ENCODE measurements around the gene IFNAR2.

Gene IFNAR2

GRCh38 chr21:33229784-33230544 lies at the start of gene IFNAR2:
Gene IFNAR2 (plus strand): TSS chr21:33229938. CDS start chr21:33241923, 11,985 bp downstream.
- Mint-ChIP-seq H3K36me3 (peaks cover 30% of the 10 kb centered on the region), H3K27me3 (peaks cover 4% of the 10 kb centered on the region), H3K4me3 (peak within 1 kb of the TSS; percentile 86), H3K27ac (peak within 1 kb of the TSS; percentile 94), H3K4me1 (peaks cover 44% of the 10 kb centered on the region), H3K9me3 (no peaks in the 10 kb centered on the region)
- peak; percentile 79 for DNase-seq
- CTCF ChIA-PET, result interaction anchor here (0.7 kb wide), 1 partner anchor 219 kb away, joined by 3 read pairs; no protein-coding TSS in a partner anchor

- peak overlapping the region; percentile 34 for H3K4me3 Mint-ChIP-seq
- DNase-seq, result peak; percentile 36
- no peaks in the 10 kb centered on the region for H3K9me3 Mint-ChIP-seq
- peaks cover 51% of the 10 kb centered on the region for H3K4me1 Mint-ChIP-seq
- peaks cover 16% of the 10 kb centered on the region for H3K36me3 Mint-ChIP-seq
- H3K27ac Mint-ChIP-seq, result peak overlapping the region; percentile 93
- CTCF ChIA-PET, result interaction anchor here (1.2 to 3.0 kb wide), 4 partner anchors 11 to 360 kb away, joined by 3 to 13 read pairs (median 4); no protein-coding TSS in a partner anchor
- H3K27me3 Mint-ChIP-seq, result peaks cover under 1% of the 10 kb centered on the region
Observed at GRCh38 chr21:33185852-33186251, 43.9 kb upstream of the IFNAR2 start.

- Mint-ChIP-seq H3K4me3 (no peak overlapping the region), H3K27me3 (peaks cover 9% of the 10 kb centered on the region), H3K27ac (no peak overlapping the region), H3K36me3 (peaks cover 20% of the 10 kb centered on the region), H3K9me3 (peaks cover 7% of the 10 kb centered on the region), H3K4me1 (peaks cover 51% of the 10 kb centered on the region)
- no peak for DNase-seq
- CTCF ChIA-PET, result interaction anchor here (0.7 to 3.0 kb wide), 3 partner anchors 10 to 192 kb away, joined by 3 to 13 read pairs (median 3); no protein-coding TSS in a partner anchor
Observed at GRCh38 chr21:33187276-33187675, 42.5 kb upstream of the IFNAR2 start.

GRCh38 chr21:33189237-33189636 lies 40.5 kb upstream of the IFNAR2 start:
- H3K4me3 Mint-ChIP-seq, result no peak overlapping the region
- H3K36me3 Mint-ChIP-seq, result peaks cover 20% of the 10 kb centered on the region
- no peak for DNase-seq
- peaks cover 7% of the 10 kb centered on the region for H3K9me3 Mint-ChIP-seq
- peaks cover 16% of the 10 kb centered on the region for H3K27me3 Mint-ChIP-seq
- CTCF ChIA-PET, result interaction anchor here (0.8 kb wide), 1 partner anchor 167 kb away, joined by 3 read pairs; no protein-coding TSS in a partner anchor
- H3K27ac Mint-ChIP-seq, result no peak overlapping the region
- H3K4me1 Mint-ChIP-seq, result peaks cover 47% of the 10 kb centered on the region

- DNase-seq, result no peak
- peaks cover 7% of the 10 kb centered on the region for H3K9me3 Mint-ChIP-seq
- CTCF ChIA-PET, result interaction anchor here (0.7 to 0.8 kb wide), 2 partner anchors 53 to 166 kb away, joined by 3 read pairs; no protein-coding TSS in a partner anchor
- no peak overlapping the region for H3K27ac Mint-ChIP-seq
- H3K36me3 Mint-ChIP-seq, result peaks cover 19% of the 10 kb centered on the region
- H3K4me1 Mint-ChIP-seq, result peaks cover 45% of the 10 kb centered on the region
- H3K27me3 Mint-ChIP-seq, result peaks cover 21% of the 10 kb centered on the region
- no peak overlapping the region for H3K4me3 Mint-ChIP-seq
Observed at GRCh38 chr21:33189824-33190223, 39.9 kb upstream of the IFNAR2 start.

- Mint-ChIP-seq H3K4me1 (peaks cover 14% of the 10 kb centered on the region), H3K27ac (no peak overlapping the region), H3K27me3 (peaks cover 34% of the 10 kb centered on the region), H3K4me3 (no peak overlapping the region), H3K9me3 (no peaks in the 10 kb centered on the region), H3K36me3 (no peaks in the 10 kb centered on the region)
- DNase-seq, result peak; percentile 66
- CTCF ChIA-PET, result interaction anchor here (0.7 to 4.2 kb wide), 48 partner anchors 10 to 409 kb away, joined by 3 to 44 read pairs (median 4); no protein-coding TSS in a partner anchor
Observed at GRCh38 chr21:33196941-33197374, 32.8 kb upstream of the IFNAR2 start.

GRCh38 chr21:33197496-33197895 lies 32.2 kb upstream of the IFNAR2 start:
- peaks cover 14% of the 10 kb centered on the region for H3K4me1 Mint-ChIP-seq
- peaks cover 32% of the 10 kb centered on the region for H3K27me3 Mint-ChIP-seq
- no peak for DNase-seq
- H3K27ac Mint-ChIP-seq, result no peak overlapping the region
- no peaks in the 10 kb centered on the region for H3K36me3 Mint-ChIP-seq
- no peaks in the 10 kb centered on the region for H3K9me3 Mint-ChIP-seq
- CTCF ChIA-PET, result interaction anchor here (0.7 to 4.2 kb wide), 47 partner anchors 11 to 408 kb away, joined by 3 to 44 read pairs (median 4); partner anchors contain the start of gene IFNAR1
- H3K4me3 Mint-ChIP-seq, result no peak overlapping the region

GRCh38 chr21:33198346-33199099 lies 31.2 kb upstream of the IFNAR2 start:
- H3K27me3 Mint-ChIP-seq, result peaks cover 27% of the 10 kb centered on the region
- CTCF ChIA-PET, result interaction anchor here (0.6 to 4.2 kb wide), 22 partner anchors 12 to 368 kb away, joined by 3 to 44 read pairs (median 4); partner anchors contain the start of gene IFNAR1
- peaks cover 17% of the 10 kb centered on the region for H3K4me1 Mint-ChIP-seq
- no peaks in the 10 kb centered on the region for H3K36me3 Mint-ChIP-seq
- DNase-seq, result no peak
- no peaks in the 10 kb centered on the region for H3K9me3 Mint-ChIP-seq
- H3K27ac Mint-ChIP-seq, result no peak overlapping the region
- no peak overlapping the region for H3K4me3 Mint-ChIP-seq

GRCh38 chr21:33199100-33199464 lies 30.7 kb upstream of the IFNAR2 start:
- H3K27me3 Mint-ChIP-seq, result peaks cover 27% of the 10 kb centered on the region

GRCh38 chr21:33199516-33200217 lies 30.1 kb upstream of the IFNAR2 start:
- Mint-ChIP-seq H3K27ac (no peak overlapping the region), H3K4me1 (peaks cover 27% of the 10 kb centered on the region), H3K36me3 (no peaks in the 10 kb centered on the region), H3K9me3 (no peaks in the 10 kb centered on the region), H3K27me3 (peaks cover 23% of the 10 kb centered on the region), H3K4me3 (no peak overlapping the region)
- DNase-seq, result peak; percentile 88
- CTCF ChIA-PET, result interaction anchor here (0.6 to 1.1 kb wide), 15 partner anchors 45 to 406 kb away, joined by 3 to 14 read pairs (median 4); no protein-coding TSS in a partner anchor

More at GRCh38 chr21:33199100-33199464, 30.7 kb upstream of the IFNAR2 start:
- no peak overlapping the region for H3K27ac Mint-ChIP-seq
- H3K9me3 Mint-ChIP-seq, result no peaks in the 10 kb centered on the region
- H3K4me1 Mint-ChIP-seq, result peaks cover 23% of the 10 kb centered on the region
- H3K4me3 Mint-ChIP-seq, result no peak overlapping the region
- DNase-seq, result no peak
- CTCF ChIA-PET, result interaction anchor here (0.8 to 4.2 kb wide), 6 partner anchors 13 to 254 kb away, joined by 3 to 35 read pairs (median 4); partner anchors contain the start of gene IFNAR1
- H3K36me3 Mint-ChIP-seq, result no peaks in the 10 kb centered on the region

- peaks cover 39% of the 10 kb centered on the region for H3K4me1 Mint-ChIP-seq
- H3K27me3 Mint-ChIP-seq, result peaks cover 9% of the 10 kb centered on the region
Observed at GRCh38 chr21:33201956-33202355, 27.8 kb upstream of the IFNAR2 start.

GRCh38 chr21:33202464-33203363 lies 27.0 kb upstream of the IFNAR2 start:
- Mint-ChIP-seq H3K4me1 (peaks cover 42% of the 10 kb centered on the region), H3K27me3 (peaks cover 6% of the 10 kb centered on the region), H3K9me3 (peaks cover 13% of the 10 kb centered on the region), H3K4me3 (no peak overlapping the region), H3K27ac (peak overlapping the region; percentile 42), H3K36me3 (peaks cover 12% of the 10 kb centered on the region)
- DNase-seq, result no peak
- CTCF ChIA-PET, result interaction anchor here (0.7 to 1.7 kb wide), 10 partner anchors 15 to 403 kb away, joined by 3 to 5 read pairs (median 4); partner anchors contain the start of gene IFNAR1

More at GRCh38 chr21:33201956-33202355, 27.8 kb upstream of the IFNAR2 start:
- Mint-ChIP-seq H3K27ac (no peak overlapping the region), H3K9me3 (peaks cover 8% of the 10 kb centered on the region), H3K4me3 (no peak overlapping the region), H3K36me3 (peaks cover 7% of the 10 kb centered on the region)
- DNase-seq, result no peak
- CTCF ChIA-PET, result interaction anchor here (1.5 to 1.7 kb wide), 4 partner anchors 16 to 404 kb away, joined by 3 to 4 read pairs (median 4); no protein-coding TSS in a partner anchor

All from activated naive CD4-positive, alpha-beta T cell treated with anti-CD3 and anti-CD28 coated beads, Interleukin-2, amount 10 ng/mL, durations not matched to agents 7 days and 5 days (primary cell).